Urothelium cell line (cell line): ENCODE measurements around the gene SPARCL1.
"Not testable (repeated sequence)": the region's sequence is repeated elsewhere in the genome, so short reads cannot be mapped to it uniquely, and the experiment has no call there.

ENCODE experiments used
- DNase-seq: peaks from one replicate; pipeline ENCODE4 v3.0.0; 2011; ENCODE audit warnings: low spot score, mixed read lengths
- FAIRE-seq: peaks from 2 replicates; lab custom pipeline; 2011; peaks lifted over from hg19 to GRCh38; lab: Jason Lieb, UNC

SPARCL1 gene

GRCh38 chr4:87505862-87506261, 23.3 kb downstream of the SPARCL1 start:
- no peak for DNase-seq
- FAIRE-seq = no peak

- no peak for DNase-seq
- no peak for FAIRE-seq
Measured at GRCh38 chr4:87502580-87503238, 26.5 kb downstream of the SPARCL1 start.

- DNase-seq (no peak), FAIRE-seq (no peak)
Measured at GRCh38 chr4:87500092-87500462, 29.1 kb downstream of the SPARCL1 start.

GRCh38 chr4:87499403-87500091, 29.6 kb downstream of the SPARCL1 start:
- FAIRE-seq = no peak
- no peak for DNase-seq

GRCh38 chr4:87498446-87498900, 30.7 kb downstream of the SPARCL1 start:
- DNase-seq = no peak
- FAIRE-seq = no peak

- no peak for DNase-seq
- no peak for FAIRE-seq
Measured at GRCh38 chr4:87497578-87497977, 31.6 kb downstream of the SPARCL1 start.

- FAIRE-seq = no peak
- DNase-seq = no peak
Measured at GRCh38 chr4:87497159-87497558, 32.0 kb downstream of the SPARCL1 start.

- FAIRE-seq = no peak
Measured at GRCh38 chr4:87493115-87493514, 36.1 kb downstream of the SPARCL1 start.

GRCh38 chr4:87491851-87492250, 37.3 kb downstream of the SPARCL1 start:
- DNase-seq, FAIRE-seq: not testable (repeated sequence)

More at GRCh38 chr4:87493115-87493514, 36.1 kb downstream of the SPARCL1 start:
- DNase-seq = no peak

GRCh38 chr4:87491436-87491835, 37.7 kb downstream of the SPARCL1 start:
- FAIRE-seq (no peak), DNase-seq (no peak)

- DNase-seq (no peak), FAIRE-seq (no peak)
Measured at GRCh38 chr4:87490664-87491369, 38.4 kb downstream of the SPARCL1 start.

GRCh38 chr4:87489678-87490077, 39.5 kb downstream of the SPARCL1 start:
- FAIRE-seq (no peak), DNase-seq (no peak)

- DNase-seq, FAIRE-seq: not testable (repeated sequence)
Measured at GRCh38 chr4:87488666-87489065, 40.5 kb downstream of the SPARCL1 start.

GRCh38 chr4:87483247-87483646, 45.9 kb downstream of the SPARCL1 start:
- not testable (repeated sequence) for DNase-seq, FAIRE-seq

- FAIRE-seq = no peak
- DNase-seq = no peak
Measured at GRCh38 chr4:87481377-87481776, 47.8 kb downstream of the SPARCL1 start.

GRCh38 chr4:87478732-87479250, 50.4 kb downstream of the SPARCL1 start:
- DNase-seq (no peak), FAIRE-seq (no peak)

GRCh38 chr4:87476934-87477333, 52.2 kb downstream of the SPARCL1 start:
- no peak for DNase-seq
- no peak for FAIRE-seq

- DNase-seq (no peak), FAIRE-seq (no peak)
Measured at GRCh38 chr4:87469390-87469789, 59.8 kb downstream of the SPARCL1 start.

- DNase-seq (peak; percentile 20), FAIRE-seq (no peak)
Measured at GRCh38 chr4:87465739-87466366, 63.3 kb downstream of the SPARCL1 start.

GRCh38 chr4:87462102-87462501, 67.1 kb downstream of the SPARCL1 start:
- FAIRE-seq = no peak

GRCh38 chr4:87461281-87461700, 67.9 kb downstream of the SPARCL1 start:
- DNase-seq = no peak
- FAIRE-seq = no peak

More at GRCh38 chr4:87462102-87462501, 67.1 kb downstream of the SPARCL1 start:
- no peak for DNase-seq
